Raji (cell line): Measurements from ENCODE around the gene CRIM1.

Experiments used
- POLR2A ChIP-seq: IDR thresholded peaks from 2 replicates; pipeline ENCODE4 v1.6.1; 2011; ENCODE audit warnings: low read depth, low read length, control low read depth; ENCODE audit not compliant: insufficient read depth

Gene CRIM1

DNA sequence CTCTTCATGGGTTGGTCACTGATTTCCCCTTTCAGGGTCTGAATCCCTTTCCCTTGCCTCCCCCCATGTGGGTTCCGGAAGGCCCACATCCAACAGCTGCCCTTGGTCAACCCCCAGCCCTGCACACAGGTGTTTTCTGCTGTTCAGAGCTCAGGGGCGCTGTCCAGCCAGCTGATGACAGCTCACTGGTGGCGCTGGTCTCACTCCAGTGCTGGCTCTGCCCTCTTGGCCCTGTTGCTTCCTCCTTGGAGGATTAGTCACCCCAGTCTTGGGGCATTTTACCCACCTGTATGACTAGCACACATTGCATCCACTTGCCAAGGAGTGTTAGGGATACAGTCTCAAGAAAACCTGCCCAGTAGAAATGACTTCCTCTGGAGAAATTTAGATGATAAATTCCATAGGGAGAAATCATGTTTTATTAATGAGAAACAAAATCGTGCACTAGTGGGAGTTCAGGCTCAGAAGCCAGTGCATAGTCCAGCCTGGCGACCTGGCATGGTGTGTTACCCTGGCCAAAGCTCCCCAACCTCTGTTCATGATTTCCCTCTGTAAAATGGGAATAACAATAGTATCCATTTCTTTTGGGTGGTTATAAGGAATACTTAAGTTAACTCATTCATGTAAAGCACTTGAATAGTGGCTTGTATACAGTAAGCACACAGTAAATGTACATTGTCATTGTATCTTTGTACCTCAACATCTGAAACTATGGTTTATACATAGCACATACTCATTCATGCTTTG lies 21.6 kb downstream of the CRIM1 start:
- no peak for TF ChIP-seq POLR2A

DNA sequence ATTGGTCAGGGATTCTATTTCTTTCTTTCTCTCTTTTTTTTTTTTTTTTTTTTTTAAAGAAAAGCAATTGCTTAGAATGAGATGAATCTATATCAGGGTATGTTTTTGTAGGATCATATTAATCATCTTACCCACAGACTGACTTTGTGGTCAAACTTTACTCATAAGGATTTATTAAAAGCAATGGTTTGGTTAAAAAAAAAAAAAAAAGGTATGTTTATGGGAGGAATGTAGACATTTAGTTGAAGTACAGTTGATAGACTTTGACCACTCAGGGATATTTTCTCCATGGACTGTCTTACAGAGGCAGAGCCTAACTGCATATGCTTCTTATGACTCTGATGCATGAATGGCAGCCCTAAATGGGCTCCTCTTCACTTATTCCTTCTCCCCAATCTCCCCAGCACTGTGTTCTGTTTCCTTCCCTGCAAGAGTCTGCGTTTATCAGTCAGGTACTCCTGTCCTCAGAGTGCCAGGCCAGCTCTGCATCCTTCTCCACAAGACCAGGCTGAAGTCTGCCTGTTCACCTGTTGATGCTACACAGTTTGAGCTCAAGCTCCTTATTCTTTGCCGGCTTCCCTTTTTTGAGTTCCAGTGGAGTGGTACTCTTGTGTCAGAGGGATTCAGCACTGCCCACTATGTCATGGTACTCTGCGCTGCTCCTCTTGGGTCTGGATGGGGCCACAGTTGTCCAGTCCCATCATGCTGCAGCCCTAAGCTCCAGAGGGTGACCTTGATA lies 24.3 kb downstream of the CRIM1 start:
- TF ChIP-seq POLR2A: no peak

DNA sequence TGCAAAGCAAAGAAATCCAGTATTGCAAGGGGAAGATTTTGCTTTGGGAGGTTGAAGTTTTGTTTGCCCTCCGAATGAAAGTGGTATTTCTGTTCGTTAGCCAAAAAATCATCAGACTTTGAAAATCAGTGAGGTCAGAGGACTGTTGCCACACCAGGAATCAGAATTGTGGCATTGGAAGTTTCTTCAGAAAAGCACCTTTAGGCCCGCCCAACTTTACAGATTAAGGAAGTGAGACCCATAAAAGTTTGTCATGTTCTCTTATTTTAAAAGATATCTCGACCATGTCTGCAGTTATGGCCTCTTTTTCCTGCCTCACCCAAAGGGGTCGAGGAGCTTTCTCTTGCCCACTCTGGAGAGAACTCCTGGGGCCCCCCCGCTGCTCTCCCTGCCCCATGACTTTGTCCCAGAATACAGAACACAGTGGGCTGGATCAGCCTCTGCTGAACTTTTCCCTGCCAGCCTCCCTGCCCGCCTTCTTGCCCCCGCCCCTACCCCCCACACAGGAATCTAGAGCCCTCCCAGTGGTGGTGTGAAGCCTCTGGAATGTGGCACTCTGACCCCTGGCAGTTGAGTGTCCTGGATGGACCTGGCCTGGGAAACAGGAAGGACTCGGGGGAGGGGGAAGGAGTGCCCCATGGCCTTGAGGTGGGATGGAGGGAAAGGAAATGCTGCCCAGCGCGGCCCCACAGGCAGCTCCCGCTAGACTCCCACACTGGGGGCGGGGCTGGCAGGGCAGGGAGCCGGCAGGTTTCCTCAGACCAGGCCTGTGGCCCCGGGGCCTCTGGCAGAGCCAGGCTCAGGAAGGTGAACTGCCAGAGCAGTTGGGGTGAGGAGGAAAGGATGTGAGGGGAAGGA lies 25.3 kb downstream of the CRIM1 start:
- no peak for TF ChIP-seq POLR2A

DNA sequence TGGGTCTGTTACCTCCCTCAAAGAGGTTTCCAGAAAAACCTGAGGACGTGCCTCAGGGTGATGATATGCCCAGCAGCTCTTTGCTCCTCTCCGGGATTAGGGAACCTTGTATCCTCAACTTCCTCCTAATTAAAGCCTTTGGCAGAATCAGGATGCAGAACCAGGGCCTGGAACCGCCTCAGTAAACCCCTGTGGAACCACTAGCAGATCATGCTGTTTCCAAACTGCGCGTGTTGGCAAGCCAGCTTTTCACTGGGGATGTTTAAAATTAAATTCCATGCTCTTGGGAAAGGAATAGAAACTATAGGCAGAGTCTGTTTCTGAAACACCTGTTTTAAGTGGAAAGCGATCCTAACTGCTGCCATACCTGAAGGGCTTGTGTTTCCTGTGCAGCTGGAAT lies 26.4 kb downstream of the CRIM1 start:
- no peak for TF ChIP-seq POLR2A

DNA sequence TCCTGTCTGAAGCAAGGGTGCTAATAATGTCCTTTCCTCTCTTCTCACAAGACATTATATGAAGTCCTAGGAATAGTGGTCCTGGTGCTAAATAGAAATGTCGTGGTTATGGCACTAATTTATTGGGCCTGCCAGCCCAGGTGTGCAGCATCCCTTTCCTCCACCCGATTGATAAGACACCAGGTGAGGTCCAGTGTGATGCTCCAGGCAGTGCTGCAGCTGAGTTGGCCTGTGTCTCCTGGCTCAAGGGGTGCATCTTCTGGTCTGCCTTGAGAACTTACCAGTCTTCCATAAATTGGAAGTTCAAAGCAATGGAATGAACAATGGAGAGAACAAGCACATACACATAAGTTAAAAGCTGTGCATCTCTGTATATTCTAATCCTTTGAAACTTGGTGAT lies 26.9 kb downstream of the CRIM1 start:
- TF ChIP-seq POLR2A: no peak

DNA sequence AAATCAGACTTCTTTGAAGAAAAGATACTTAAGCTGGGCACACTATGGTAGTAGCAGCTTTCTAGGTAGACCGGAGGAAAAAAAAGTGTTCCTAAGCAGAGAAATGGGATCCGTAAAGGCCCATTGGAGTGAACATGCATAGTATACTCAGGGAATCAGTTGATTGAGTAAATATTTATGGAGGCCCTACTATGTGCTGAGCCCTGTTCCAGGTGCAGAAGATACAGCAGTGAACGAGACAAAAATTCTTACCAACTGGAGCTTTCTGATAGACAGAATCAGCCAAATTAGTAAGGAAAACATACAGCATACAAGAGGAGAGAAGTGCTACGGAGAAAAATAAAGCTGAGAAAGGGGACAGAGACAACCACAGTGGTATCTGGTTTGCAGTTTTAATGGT lies 28.1 kb downstream of the CRIM1 start:
- no peak for TF ChIP-seq POLR2A

DNA sequence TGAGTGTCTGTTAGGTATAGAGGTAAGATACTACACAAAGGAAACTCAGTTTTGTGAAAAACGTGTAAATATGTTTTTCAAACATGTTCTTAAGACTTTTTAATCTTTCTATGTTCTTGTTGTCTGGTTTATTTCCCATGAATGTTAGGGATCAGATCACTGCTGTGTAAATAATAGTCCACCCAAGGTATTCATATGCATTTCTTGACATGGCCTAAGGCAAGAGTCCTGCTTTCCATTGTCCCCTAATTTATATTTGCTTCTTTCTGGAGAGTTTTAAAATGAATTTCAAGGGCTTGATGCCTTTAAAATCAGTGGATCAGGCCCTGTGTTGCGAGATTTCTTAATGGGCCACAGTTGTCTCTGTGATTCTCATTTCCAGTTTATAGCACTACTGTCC lies 28.9 kb downstream of the CRIM1 start:
- TF ChIP-seq POLR2A: no peak

DNA sequence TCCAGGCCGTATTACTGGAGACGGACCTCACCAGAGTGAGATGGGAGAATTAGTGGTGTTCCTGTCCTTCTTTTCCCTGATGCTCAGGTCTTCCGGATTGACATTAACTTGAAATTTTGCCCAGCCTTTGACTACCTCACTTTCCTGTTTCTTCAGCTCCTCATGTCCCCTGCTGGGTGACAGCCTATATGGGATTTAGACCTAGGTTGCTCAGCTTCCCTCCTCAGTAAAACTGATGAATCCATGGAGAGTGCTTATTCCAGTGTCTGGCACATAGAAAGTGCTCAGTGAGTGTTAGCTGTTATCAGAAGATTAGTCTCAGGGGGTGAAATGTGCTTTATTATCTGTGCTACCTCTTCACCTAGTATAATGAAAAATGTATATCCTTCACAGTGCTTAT lies 30.0 kb downstream of the CRIM1 start:
- TF ChIP-seq POLR2A: no peak

DNA sequence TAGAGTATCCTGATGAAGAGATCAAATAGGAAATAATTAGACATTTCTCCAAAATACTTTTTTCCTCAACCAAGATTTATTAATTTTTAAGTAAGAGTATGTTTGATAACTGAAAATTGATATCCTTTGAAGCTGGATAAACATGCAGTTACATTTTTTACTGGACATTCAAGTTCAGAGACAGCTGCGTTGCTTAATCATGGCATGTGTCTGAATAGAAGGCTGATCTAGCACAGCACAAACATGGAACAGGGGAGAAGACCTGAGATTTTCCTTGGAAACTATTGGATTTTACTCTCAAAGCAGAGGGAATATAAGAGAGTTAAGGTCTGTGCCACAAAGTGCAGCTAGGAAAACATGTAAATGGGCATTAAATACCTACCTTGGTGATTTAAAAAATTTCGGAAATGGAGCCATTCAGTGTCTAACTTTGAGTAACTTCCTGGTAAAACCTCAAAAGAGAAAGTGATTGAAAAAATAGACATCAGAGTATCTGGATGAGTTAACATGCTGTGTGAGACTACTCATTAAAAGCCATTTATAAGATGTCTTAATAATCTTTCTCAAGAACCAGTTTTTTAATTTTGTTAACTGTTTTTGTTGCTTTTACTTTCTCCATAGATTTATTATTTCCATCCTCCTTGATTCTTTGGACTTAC lies 31.8 kb downstream of the CRIM1 start:
- no peak for TF ChIP-seq POLR2A

DNA sequence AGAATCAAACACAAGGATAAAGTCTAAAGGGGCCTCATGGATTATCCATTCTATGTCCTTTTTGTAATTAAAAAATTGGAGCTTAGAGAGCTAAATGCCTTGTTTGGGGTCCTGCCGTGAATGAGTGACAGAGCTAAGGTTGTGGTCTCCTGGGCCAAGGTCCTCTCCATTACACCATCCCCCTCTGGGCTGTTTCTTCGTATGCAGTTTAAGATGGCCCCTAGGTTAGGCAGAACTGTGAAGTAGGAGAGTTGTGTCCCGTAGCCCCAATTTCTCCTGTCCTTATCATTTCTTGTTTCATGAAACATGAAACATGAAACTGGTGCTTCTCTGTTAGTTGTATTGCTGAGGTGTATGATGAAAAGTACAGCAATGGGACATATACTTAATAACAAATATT lies 32.9 kb downstream of the CRIM1 start:
- no peak for TF ChIP-seq POLR2A

DNA sequence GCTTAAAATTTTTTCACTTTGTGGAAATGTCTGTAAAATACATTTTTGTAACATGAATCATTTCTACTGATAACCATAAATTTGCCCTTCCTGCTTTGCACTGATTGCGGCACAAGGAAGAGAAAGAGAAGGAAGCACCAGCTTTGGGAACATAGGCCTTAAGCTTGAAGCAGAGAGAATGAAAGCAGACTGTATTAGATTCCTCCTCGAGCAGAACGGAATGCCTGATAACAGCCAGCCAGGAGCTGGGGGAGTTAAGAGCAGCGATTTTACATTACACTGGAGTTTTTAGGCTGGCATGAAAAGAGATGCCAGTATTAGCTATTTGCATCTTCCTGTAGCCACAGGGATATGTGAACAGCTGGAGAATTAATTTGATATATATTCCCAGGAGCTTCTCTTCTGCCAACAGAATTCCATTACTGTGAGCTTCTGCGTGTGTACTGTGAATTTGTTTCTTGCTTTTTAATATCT lies 33.5 kb downstream of the CRIM1 start:
- TF ChIP-seq POLR2A: no peak

DNA sequence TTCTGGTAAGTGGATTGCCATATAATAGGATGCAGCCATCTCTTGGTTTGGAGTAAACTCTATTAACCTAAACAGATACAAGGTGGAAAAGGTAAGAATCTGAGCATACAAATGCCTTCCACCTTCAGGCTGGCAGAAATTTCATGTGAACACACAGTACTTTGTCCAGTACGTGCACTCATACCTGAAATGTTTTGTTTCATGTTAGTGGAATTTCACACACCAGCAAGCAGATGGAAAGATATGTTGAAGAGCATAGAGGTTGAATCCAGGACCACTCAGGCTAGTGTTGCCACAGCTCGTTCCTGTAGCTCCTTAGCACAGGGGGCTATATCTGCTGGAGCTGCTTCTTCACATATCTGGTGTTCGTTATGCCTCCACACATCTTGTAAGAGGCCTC lies 34.0 kb downstream of the CRIM1 start:
- TF ChIP-seq POLR2A: no peak

DNA sequence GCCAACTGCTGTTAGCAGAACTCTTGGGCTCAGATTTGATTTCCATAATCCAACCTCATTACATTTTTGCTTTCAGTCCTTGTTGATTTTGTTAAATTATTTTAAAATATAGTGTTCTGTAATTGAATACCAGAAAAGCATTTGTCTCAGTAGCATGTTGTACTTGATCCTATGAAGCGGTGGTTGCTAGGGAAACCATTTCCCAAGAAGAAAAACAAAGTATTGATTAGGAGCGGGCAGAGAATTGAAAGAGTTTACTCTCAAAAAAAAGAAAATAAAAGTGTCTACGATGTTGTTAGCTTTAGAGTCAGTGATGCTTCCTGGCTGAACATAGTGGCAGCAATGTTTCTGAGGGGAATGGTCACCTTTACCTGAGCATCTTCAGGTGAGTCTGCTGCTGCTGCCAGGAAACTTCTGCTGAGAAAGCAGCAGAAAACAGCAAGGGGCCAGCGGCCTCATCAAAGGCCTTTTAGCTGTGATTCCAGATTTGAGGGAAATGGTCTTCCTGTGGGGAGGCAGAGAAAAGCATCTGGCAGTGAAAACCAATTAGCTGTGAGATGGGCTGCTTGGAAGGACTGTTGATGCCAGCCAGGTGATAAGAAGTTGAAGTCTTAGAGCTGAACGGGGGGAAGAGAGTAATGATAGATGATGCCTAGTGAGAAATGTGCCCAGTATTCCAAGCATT lies 37.1 kb downstream of the CRIM1 start:
- TF ChIP-seq POLR2A: no peak

DNA sequence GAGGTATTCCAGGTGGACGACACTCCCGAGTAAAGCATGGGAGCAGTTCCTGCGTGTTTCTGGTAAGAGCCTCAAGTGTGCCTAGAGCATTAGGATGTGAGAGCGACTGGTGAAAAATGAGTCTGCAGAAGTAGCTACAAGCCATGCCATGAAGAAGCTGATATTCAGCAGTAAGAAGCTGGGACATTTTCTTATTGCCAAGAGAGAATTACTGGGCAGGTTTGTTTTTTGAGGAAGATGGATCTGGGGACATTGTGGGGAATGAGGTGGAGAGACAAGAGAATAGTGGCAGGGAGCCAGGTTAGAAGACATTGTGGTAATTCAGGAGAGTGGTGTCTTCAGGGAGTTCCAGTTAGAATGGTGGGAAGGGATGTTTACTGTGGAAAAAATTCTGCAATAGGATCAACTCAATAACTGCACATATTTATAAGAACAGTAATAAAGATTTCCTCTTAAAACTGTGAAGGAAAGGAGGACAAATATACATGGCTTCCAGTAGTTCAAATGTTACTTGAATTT lies 38.2 kb downstream of the CRIM1 start:
- TF ChIP-seq POLR2A: no peak

DNA sequence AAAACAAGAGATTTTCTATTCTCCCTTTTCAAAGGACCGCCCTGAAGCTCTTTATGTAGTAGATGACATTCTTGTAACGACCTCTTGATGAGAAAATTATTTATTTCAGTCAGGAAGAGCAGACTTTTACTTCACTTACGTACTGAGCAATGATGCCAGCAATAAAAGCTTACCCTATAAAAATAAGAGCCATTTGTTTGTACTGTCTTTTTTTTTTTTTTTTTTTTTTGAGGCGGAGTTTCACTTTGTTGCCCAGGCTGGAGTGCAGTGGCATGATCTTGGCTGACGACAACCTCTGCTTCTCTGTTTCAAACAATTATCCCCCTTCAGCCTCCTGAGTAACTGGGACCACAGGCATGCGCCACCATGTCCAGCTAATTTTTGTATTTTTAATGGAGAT lies 39.2 kb downstream of the CRIM1 start:
- TF ChIP-seq POLR2A: no peak

DNA sequence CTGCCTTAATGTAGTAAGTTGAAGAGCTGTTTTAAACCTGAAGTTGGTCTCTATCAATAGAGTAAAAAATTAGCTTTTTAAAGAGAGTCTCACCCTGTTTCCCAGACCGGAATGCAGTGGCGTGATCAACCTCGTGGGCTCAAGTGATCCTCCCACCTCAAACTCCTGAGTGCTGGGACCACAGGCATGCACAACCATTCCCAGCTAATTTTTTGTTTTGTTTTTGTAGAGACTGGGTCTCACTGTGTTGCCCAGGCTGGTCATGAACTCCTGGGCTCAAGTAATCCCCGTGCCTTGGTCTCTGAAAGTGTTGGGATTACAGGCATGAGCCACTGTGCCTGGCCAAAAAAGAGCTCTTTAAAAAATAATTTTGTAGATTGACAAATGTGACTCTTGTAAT lies 40.3 kb downstream of the CRIM1 start:
- TF ChIP-seq POLR2A: no peak
